Anterior cingulate cortex (tissue), 58 donors: ENCODE data around the gene HAT1.

Experiments used
- DNase-seq, 58 donors: peaks; one replicate each; lab custom pipeline; 2025; lab: John Stamatoyannopoulos, UW

Gene HAT1

GRCh38 chr2:171910494-171910893, 11.8 kb upstream of the HAT1 start:
- DNase-seq, result no peak

GRCh38 chr2:171913517-171913916, 8.7 kb upstream of the HAT1 start:
- DNase-seq, result no peak

GRCh38 chr2:171919453-171919852, 2.8 kb upstream of the HAT1 start:
- no peak for DNase-seq

- DNase-seq, result no peak
These were observed 361 bp upstream of the HAT1 start for GRCh38 chr2:171921970-171922229.

GRCh38 chr2:171923206-171923605, 945 bp downstream of the HAT1 start:
- DNase-seq, result peak in 3 of 58 donors; percentile 3 to 7 (median 5)

GRCh38 chr2:171924170-171924942, 2.1 kb downstream of the HAT1 start:
- DNase-seq, result no peak

- DNase-seq, result no peak
These were observed 8.1 kb downstream of the HAT1 start for GRCh38 chr2:171930385-171930784.

- no peak for DNase-seq
These were observed 16.9 kb downstream of the HAT1 start for GRCh38 chr2:171939058-171939742.

- DNase-seq, result no peak
These were observed 17.4 kb downstream of the HAT1 start for GRCh38 chr2:171939743-171940071.

- DNase-seq, result no peak
These were observed 19.0 kb downstream of the HAT1 start for GRCh38 chr2:171941316-171941699.

- DNase-seq, result no peak
These were observed 21.6 kb downstream of the HAT1 start for GRCh38 chr2:171943869-171944268.

- no peak for DNase-seq
These were observed 30.0 kb downstream of the HAT1 start for GRCh38 chr2:171952276-171952675.

GRCh38 chr2:171952748-171953147, 30.5 kb downstream of the HAT1 start:
- DNase-seq, result no peak

- peak in 1 of 58 donors; percentile 7 for DNase-seq
These were observed 34.0 kb downstream of the HAT1 start for GRCh38 chr2:171956135-171956825.

- no peak for DNase-seq
These were observed 34.8 kb downstream of the HAT1 start for GRCh38 chr2:171957061-171957460.

- no peak for DNase-seq
These were observed 36.2 kb downstream of the HAT1 start for GRCh38 chr2:171958475-171958874.

GRCh38 chr2:171959998-171960397, 37.7 kb downstream of the HAT1 start:
- DNase-seq, result no peak

- DNase-seq, result no peak
These were observed 38.3 kb downstream of the HAT1 start for GRCh38 chr2:171960570-171960969.

GRCh38 chr2:171963198-171963597, 40.9 kb downstream of the HAT1 start:
- no peak for DNase-seq

- no peak for DNase-seq
These were observed 42.0 kb downstream of the HAT1 start for GRCh38 chr2:171964308-171964707.

- no peak for DNase-seq
These were observed 43.0 kb downstream of the HAT1 start for GRCh38 chr2:171965238-171965637.

GRCh38 chr2:171965661-171966060, 43.4 kb downstream of the HAT1 start:
- DNase-seq, result no peak
